OCI-LY3 (cell line): Measurements from ENCODE around the gene ANKRD11.
"Not testable (repeated sequence)": the region's sequence is repeated elsewhere in the genome, so short reads cannot be mapped to it uniquely, and the experiment has no call there.

Experiments
- H2AFZ ChIP-seq: fragments of 200-600, 300-600 bp; shearing (Covaris generic); 2 replicates; pipeline ENCODE4 v1.6.0; 2014; ENCODE audit warnings: antibody characterized with exemption, low read depth, low read length
- H3K27ac ChIP-seq: fragments of 200-600, 300-600 bp; sonication (generic); 2 replicates; pipeline ENCODE4 v1.5.1; 2014; ENCODE audit warnings: mild to moderate bottlenecking, low read length, moderate library complexity, mixed read lengths
- H3K27me3 ChIP-seq: fragments of 200-600, 300-600 bp; sonication (generic); 2 replicates; pipeline ENCODE4 v1.6.1; 2014; ENCODE audit warnings: low read depth, low read length, mixed read lengths
- H3K36me3 ChIP-seq: fragments of 200-600, 300-600 bp; sonication (generic); replicated peaks from 2 replicates; pipeline ENCODE3; 2014; ENCODE audit warnings: low read depth, low read length, mixed read lengths
- H3K4me1 ChIP-seq: fragments of 300-600, 200-600 bp; sonication (generic); 2 replicates; pipeline ENCODE4 v1.6.1; 2014; ENCODE audit warnings: low read length, mixed read lengths
- H3K4me2 ChIP-seq: fragments of 200-600, 300-600 bp; sonication (generic); 2 replicates; pipeline ENCODE4 v1.6.1; 2014; ENCODE audit warnings: low read length, mixed read lengths
- H3K4me3 ChIP-seq: fragments of 300-600, 200-600 bp; sonication (generic); 2 replicates; pipeline ENCODE4 v1.5.1; 2014; ENCODE audit warnings: antibody characterized with exemption, mild to moderate bottlenecking, low read length, moderate library complexity
- H3K79me2 ChIP-seq: fragments of 300-600, 200-600 bp; shearing (Covaris generic); 2 replicates; pipeline ENCODE4 v1.6.1; 2014; ENCODE audit warnings: mild to moderate bottlenecking, low read length, mixed read lengths
- H3K9ac ChIP-seq: fragments of 300-600, 200-600 bp; shearing (Covaris generic); 2 replicates; pipeline ENCODE4 v1.6.0; 2014; ENCODE audit warnings: mild to moderate bottlenecking, low read length, moderate library complexity
- H3K9me3 ChIP-seq: fragments of 200-600, 300-600 bp; shearing (Covaris generic); 2 replicates; pipeline ENCODE4 v1.6.1; 2014; ENCODE audit warnings: low read length, mixed read lengths; ENCODE audit not compliant: insufficient read depth
- H4K20me1 ChIP-seq: fragments of 200-600, 300-600 bp; sonication (generic); 2 replicates; pipeline ENCODE4 v1.6.1; 2016; ENCODE audit warnings: low read length, mixed read lengths; ENCODE audit not compliant: insufficient read depth
- EZH2phosphoT487 ChIP-seq: fragments of 200-600 bp; shearing (Covaris generic); IDR thresholded peaks from 2 replicates; pipeline ENCODE4 v1.6.1; 2018; ENCODE audit warnings: antibody characterized with exemption, mixed run types, low read depth
- TF ChIP-seq, protein P1 (sequence below): fragments of 200-600, 300-600 bp; sonication (generic); IDR thresholded peaks from 2 replicates; pipeline ENCODE4 v1.5.1; 2014; ENCODE audit warnings: antibody characterized with exemption, low read length, low read depth

ANKRD11 gene

GRCh38 chr16:89333401-89334001 lies 156.9 kb downstream of the ANKRD11 start:
- H3K36me3 ChIP-seq, H2AFZ ChIP-seq, H3K4me1 ChIP-seq, H3K27me3 ChIP-seq, H3K9ac ChIP-seq, H3K27ac ChIP-seq, H3K4me3 ChIP-seq, H3K4me2 ChIP-seq, H3K9me3 ChIP-seq: not testable (repeated sequence)
- Histone ChIP-seq H4K20me1 (peaks cover 94% of the 10 kb centered on the region), H3K79me2 (peaks cover 98% of the 10 kb centered on the region)
- TF ChIP-seq, protein P1, sequence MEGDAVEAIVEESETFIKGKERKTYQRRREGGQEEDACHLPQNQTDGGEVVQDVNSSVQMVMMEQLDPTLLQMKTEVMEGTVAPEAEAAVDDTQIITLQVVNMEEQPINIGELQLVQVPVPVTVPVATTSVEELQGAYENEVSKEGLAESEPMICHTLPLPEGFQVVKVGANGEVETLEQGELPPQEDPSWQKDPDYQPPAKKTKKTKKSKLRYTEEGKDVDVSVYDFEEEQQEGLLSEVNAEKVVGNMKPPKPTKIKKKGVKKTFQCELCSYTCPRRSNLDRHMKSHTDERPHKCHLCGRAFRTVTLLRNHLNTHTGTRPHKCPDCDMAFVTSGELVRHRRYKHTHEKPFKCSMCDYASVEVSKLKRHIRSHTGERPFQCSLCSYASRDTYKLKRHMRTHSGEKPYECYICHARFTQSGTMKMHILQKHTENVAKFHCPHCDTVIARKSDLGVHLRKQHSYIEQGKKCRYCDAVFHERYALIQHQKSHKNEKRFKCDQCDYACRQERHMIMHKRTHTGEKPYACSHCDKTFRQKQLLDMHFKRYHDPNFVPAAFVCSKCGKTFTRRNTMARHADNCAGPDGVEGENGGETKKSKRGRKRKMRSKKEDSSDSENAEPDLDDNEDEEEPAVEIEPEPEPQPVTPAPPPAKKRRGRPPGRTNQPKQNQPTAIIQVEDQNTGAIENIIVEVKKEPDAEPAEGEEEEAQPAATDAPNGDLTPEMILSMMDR: peak; percentile 42

- TF ChIP-seq, protein P1: no peak
- no peak for TF ChIP-seq EZH2phosphoT487
- Histone ChIP-seq H3K4me3 (no peak overlapping the region), H3K4me1 (no peaks in the 10 kb centered on the region), H3K79me2 (peaks cover 98% of the 10 kb centered on the region), H3K9ac (no peak overlapping the region), H3K36me3 (peaks cover 4% of the 10 kb centered on the region), H3K27me3 (no peaks in the 10 kb centered on the region), H4K20me1 (peaks cover 94% of the 10 kb centered on the region), H3K27ac (no peak overlapping the region), H3K9me3 (no peaks in the 10 kb centered on the region), H3K4me2 (no peak overlapping the region), H2AFZ (no peak overlapping the region)
Measured at GRCh38 chr16:89332902-89333245, 157.5 kb downstream of the ANKRD11 start.

DNA sequence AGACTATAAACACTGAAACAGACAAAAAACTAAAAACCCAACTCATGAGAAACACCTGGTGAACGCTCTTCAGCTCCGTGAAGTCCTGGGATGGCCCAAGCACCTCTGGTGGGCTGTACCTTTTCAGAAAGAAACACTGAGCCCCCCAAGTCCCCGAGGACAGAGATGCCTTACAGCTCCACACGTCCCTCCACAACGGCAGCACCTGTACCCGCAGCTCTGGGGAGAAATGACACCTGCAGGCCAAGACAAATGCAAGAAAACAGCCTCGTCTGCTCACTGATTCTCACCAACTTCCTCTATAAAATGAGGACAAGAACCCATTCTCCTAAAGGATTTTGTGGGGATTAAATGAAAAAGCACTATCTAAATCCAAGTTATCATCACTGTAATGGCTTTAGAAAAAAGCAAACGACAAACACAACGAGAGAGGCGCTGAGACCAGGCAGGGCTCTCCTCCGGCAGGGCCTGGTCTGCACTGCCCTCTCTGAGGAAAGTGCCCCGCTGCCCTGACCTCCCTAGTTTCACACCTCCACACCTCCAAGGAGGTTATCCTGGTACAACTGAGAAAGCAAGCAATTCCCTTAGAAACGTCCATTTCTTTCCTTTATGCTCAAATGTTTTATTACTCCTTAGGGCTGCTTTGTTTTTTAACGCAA lies 158.0 kb downstream of the ANKRD11 start:
- H2AFZ ChIP-seq: no peak overlapping the region
- peaks cover 4% of the 10 kb centered on the region for H3K36me3 ChIP-seq
- peaks cover 94% of the 10 kb centered on the region for H4K20me1 ChIP-seq
- peaks cover 98% of the 10 kb centered on the region for H3K79me2 ChIP-seq
- no peak overlapping the region for H3K4me3 ChIP-seq
- no peak overlapping the region for H3K27ac ChIP-seq
- TF ChIP-seq, protein P1: no peak
- TF ChIP-seq EZH2phosphoT487: no peak
- no peaks in the 10 kb centered on the region for H3K4me1 ChIP-seq
- no peaks in the 10 kb centered on the region for H3K9me3 ChIP-seq
- H3K4me2 ChIP-seq: no peak overlapping the region
- no peak overlapping the region for H3K9ac ChIP-seq
- no peaks in the 10 kb centered on the region for H3K27me3 ChIP-seq

GRCh38 chr16:89331371-89332109 lies 158.8 kb downstream of the ANKRD11 start:
- H3K4me2 ChIP-seq: no peak overlapping the region
- peaks cover 96% of the 10 kb centered on the region for H4K20me1 ChIP-seq
- H2AFZ ChIP-seq: no peak overlapping the region
- no peaks in the 10 kb centered on the region for H3K4me1 ChIP-seq
- H3K4me3 ChIP-seq: no peak overlapping the region
- H3K9ac ChIP-seq: no peak overlapping the region
- H3K9me3 ChIP-seq: no peaks in the 10 kb centered on the region
- H3K27me3 ChIP-seq: no peaks in the 10 kb centered on the region
- peaks cover 99% of the 10 kb centered on the region for H3K79me2 ChIP-seq
- TF ChIP-seq EZH2phosphoT487: no peak
- TF ChIP-seq, protein P1: no peak
- no peak overlapping the region for H3K27ac ChIP-seq
- H3K36me3 ChIP-seq: peaks cover 4% of the 10 kb centered on the region
